Neural cell (in vitro differentiated cells): Measurements from ENCODE around the gene CALCA. TPM values are rescaled to one million over a fixed set of nuclear protein-coding genes. Genes with fewer than 3 reads are reported as not detected.

ENCODE experiments used
- H2AFZ ChIP-seq: fragments of 200-600, 300-800 bp; sonication (generic), shearing (Covaris generic); 2 replicates; pipeline ENCODE4 v1.6.0; 2014; ENCODE audit warnings: low read depth, mild to moderate bottlenecking, antibody characterized with exemption, low read length, moderate library complexity
- H3F3A ChIP-seq: fragments of 200-600 bp; shearing (Covaris generic); 2 replicates; pipeline ENCODE4 v1.6.1; 2016; ENCODE audit warnings: mild to moderate bottlenecking, moderate library complexity, mixed read lengths, antibody characterized with exemption, low read length; ENCODE audit not compliant: insufficient read depth, poor library complexity, severe bottlenecking
- H3K27ac ChIP-seq: fragments of 200-600, 300-800 bp; sonication (generic), shearing (Covaris generic); 2 replicates; pipeline ENCODE4 v1.5.1; 2014; ENCODE audit warnings: mild to moderate bottlenecking, low read length, moderate library complexity
- H3K27me3 ChIP-seq: fragments of 300-800, 200-600 bp; sonication (generic), shearing (Covaris generic); 2 replicates; pipeline ENCODE4 v1.6.0; 2014; ENCODE audit warnings: mild to moderate bottlenecking, low read depth, low read length, moderate library complexity; ENCODE audit not compliant: insufficient read depth
- H3K36me3 ChIP-seq: fragments of 300-800, 200-600 bp; sonication (generic), shearing (Covaris generic); 2 replicates; pipeline ENCODE4 v1.5.1; 2014; ENCODE audit warnings: mild to moderate bottlenecking, antibody characterized with exemption, low read length, moderate library complexity; ENCODE audit not compliant: insufficient read depth
- H3K4me2 ChIP-seq: fragments of 300-800, 200-600 bp; sonication (generic), shearing (Covaris generic); 2 replicates; pipeline ENCODE4 v1.6.0; 2014; ENCODE audit warnings: mild to moderate bottlenecking, low read length
- H3K4me3 ChIP-seq: fragments of 300-800, 200-600 bp; sonication (generic), shearing (Covaris generic); 2 replicates; pipeline ENCODE4 v1.5.1; 2014; ENCODE audit warnings: mild to moderate bottlenecking, low read length, moderate library complexity
- H3K79me2 ChIP-seq: fragments of 200-600 bp; shearing (Covaris generic); replicated peaks from 2 replicates; pipeline ENCODE4 v1.6.0; 2014; ENCODE audit warnings: mild to moderate bottlenecking, low read length, moderate library complexity; ENCODE audit not compliant: insufficient read depth
- H3K9ac ChIP-seq: fragments of 300-800, 200-600 bp; sonication (generic), shearing (Covaris generic); 2 replicates; pipeline ENCODE4 v1.6.1; 2016; ENCODE audit warnings: mild to moderate bottlenecking, low read length, mixed read lengths
- H3K9me2 ChIP-seq: fragments of 200-600 bp; shearing (Covaris generic); 2 replicates; pipeline ENCODE4 v1.6.1; 2016; ENCODE audit warnings: mild to moderate bottlenecking, low read length, mixed read lengths; ENCODE audit not compliant: insufficient read depth
- H3K9me3 ChIP-seq: fragments of 200-600, 300-800 bp; sonication (generic), shearing (Covaris generic); 2 replicates; pipeline ENCODE4 v1.6.1; 2016; ENCODE audit warnings: mild to moderate bottlenecking, mixed run types, low read length, moderate library complexity, mixed read lengths
- H4K20me1 ChIP-seq: fragments of 200-600 bp; shearing (Covaris generic); 2 replicates; pipeline ENCODE4 v1.6.1; 2016; ENCODE audit warnings: mild to moderate bottlenecking, mixed run types; ENCODE audit not compliant: insufficient read depth
- CTCF ChIP-seq: fragments of 450-650 bp; IDR thresholded peaks from 2 replicates; pipeline ENCODE4 v1.5.1; 2014; ENCODE audit warnings: antibody characterized with exemption, mild to moderate bottlenecking, moderate library complexity; ENCODE audit not compliant: poor library complexity, severe bottlenecking
- EZH2 ChIP-seq: fragments of 200-600, 300-800 bp; shearing (Covaris generic), sonication (generic); IDR thresholded peaks from 2 replicates; pipeline ENCODE4 v1.6.1; 2014; ENCODE audit warnings: antibody characterized with exemption, low read length, borderline replicate concordance, mild to moderate bottlenecking; ENCODE audit not compliant: insufficient read depth, poor library complexity, severe bottlenecking
- MXI1 ChIP-seq: fragments of 450-650 bp; conservative IDR thresholded peaks from 2 replicates; pipeline ENCODE4 v1.6.1; 2014; ENCODE audit warnings: antibody characterized with exemption, mild to moderate bottlenecking; ENCODE audit not compliant: poor library complexity, severe bottlenecking
- POLR2AphosphoS5 ChIP-seq: IDR thresholded peaks from 2 replicates; pipeline ENCODE4 v1.6.1; 2012
- REST ChIP-seq: IDR thresholded peaks from 2 replicates; pipeline ENCODE4 v1.6.1; 2012; ENCODE audit warnings: borderline replicate concordance
- SMC3 ChIP-seq: fragments of 450-650 bp; conservative IDR thresholded peaks from 2 replicates; pipeline ENCODE4 v1.6.1; 2014; ENCODE audit warnings: antibody characterized with exemption, mild to moderate bottlenecking, moderate library complexity; ENCODE audit not compliant: poor library complexity
- TAF1 ChIP-seq: IDR thresholded peaks from 2 replicates; pipeline ENCODE4 v1.6.1; 2012; ENCODE audit warnings: low read depth
- polyA plus RNA-seq: library from polyadenylated mRNA; depleted of rRNA; stranded (reverse); fragments of >200 nt; gene quantifications from 2 replicates; pipeline ENCODE4 v1.2.3, GENCODE V29; 2014

The CALCA gene
- polyA plus RNA-seq, 1 donor from 2014 or later = not detected

GRCh38 chr11:14934641-14935351 lies 37.4 kb downstream of the CALCA start:
- H3K9ac ChIP-seq = no peak overlapping the region
- no peak overlapping the region for H3K4me3 ChIP-seq

GRCh38 chr11:14932447-14932846 lies 39.7 kb downstream of the CALCA start:
- H3K9me3 ChIP-seq = no peaks in the 10 kb centered on the region
- no peak overlapping the region for H2AFZ ChIP-seq
- no peaks in the 10 kb centered on the region for H3K9me2 ChIP-seq
- H3K27me3 ChIP-seq = no peaks in the 10 kb centered on the region
- no peaks in the 10 kb centered on the region for H4K20me1 ChIP-seq
- H3K79me2 ChIP-seq = no peaks in the 10 kb centered on the region
- H3F3A ChIP-seq = no peaks in the 10 kb centered on the region
- no peak for TF ChIP-seq MXI1
- TF ChIP-seq REST = no peak
- TF ChIP-seq POLR2AphosphoS5 = no peak
- no peak for TF ChIP-seq TAF1
- TF ChIP-seq EZH2 = no peak
- no peaks in the 10 kb centered on the region for H3K36me3 ChIP-seq
- H3K27ac ChIP-seq = no peak overlapping the region
- no peak overlapping the region for H3K4me3 ChIP-seq
- H3K4me2 ChIP-seq = no peak overlapping the region
- H3K9ac ChIP-seq = no peak overlapping the region

More at GRCh38 chr11:14934641-14935351, 37.4 kb downstream of the CALCA start:
- H3K27ac ChIP-seq = no peak overlapping the region
- TF ChIP-seq SMC3 (no peak), REST (no peak), CTCF (no peak), POLR2AphosphoS5 (no peak), EZH2 (no peak)
- no peaks in the 10 kb centered on the region for H3K36me3 ChIP-seq
- no peak overlapping the region for H2AFZ ChIP-seq
- no peaks in the 10 kb centered on the region for H3K9me3 ChIP-seq
- H3K27me3 ChIP-seq = no peaks in the 10 kb centered on the region
- H3K4me2 ChIP-seq = no peak overlapping the region
- no peaks in the 10 kb centered on the region for H3K79me2 ChIP-seq
- H4K20me1 ChIP-seq = no peaks in the 10 kb centered on the region
- no peaks in the 10 kb centered on the region for H3K9me2 ChIP-seq
- no peaks in the 10 kb centered on the region for H3F3A ChIP-seq
